Measurements from ENCODE around the gene LYST. TPM values are rescaled to one million over a fixed set of nuclear protein-coding genes. Genes with fewer than 3 reads are reported as not detected.

LYST gene
- total and polyA plus RNA-seq, 10 of the 15 experiments (the other 5 are each of a cell fraction or from before 2014, with no cell fraction given): 3.3 to 28.1 (median 5.6) TPM

DNA sequence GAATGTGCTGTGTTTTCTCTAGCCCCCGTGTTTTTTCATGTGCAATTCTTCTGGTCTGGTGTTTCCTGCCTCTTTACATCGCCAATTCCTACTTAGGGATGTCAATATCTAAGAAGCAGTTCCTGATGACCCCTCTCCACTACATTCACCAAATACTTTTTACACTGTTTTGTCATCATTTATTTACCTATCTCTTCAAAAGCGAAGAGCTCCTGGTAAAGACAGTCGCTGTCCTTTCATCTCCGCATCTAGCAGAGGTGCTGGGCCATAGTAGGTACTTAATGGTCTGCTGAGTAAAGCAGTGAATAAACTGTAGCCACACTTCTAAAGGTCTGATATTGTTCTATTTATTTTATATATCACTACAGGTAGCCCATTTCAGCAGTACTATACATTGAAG lies 43.0 kb downstream of the LYST start:
- ChIA-PET POLR2A (no interaction called here), RAD21 (ENCODE audit: unreplicated experiment) (no interaction called here), CTCF (interaction anchor here (1.6 kb wide), 1 partner anchor 9 kb away, joined by 5 read pairs; no protein-coding TSS in a partner anchor), SMC1A (ENCODE audit: uncharacterized antibody, unreplicated experiment) (interaction anchor here (1.5 to 3.0 kb wide), 2 partner anchors 9 to 40 kb away, joined by 4 to 10 read pairs; no protein-coding TSS in a partner anchor)
- no peak for ATAC-seq
- H3K4me1 ChIP-seq (ENCODE audit: control insufficient read depth, insufficient read depth, low read length): no peaks in the 10 kb centered on the region
- H3K27ac ChIP-seq (ENCODE audit: control insufficient read depth, insufficient read depth): no peak overlapping the region
- H3K79me2 ChIP-seq (ENCODE audit: control insufficient read depth, insufficient read depth, low read length): no peaks in the 10 kb centered on the region
- no TSS peak for BruUV-seq (replicated peaks)
- no peak overlapping the region for H3K9ac ChIP-seq (ENCODE audit: control insufficient read depth, insufficient read depth, low read length)
- H3K4me2 ChIP-seq (ENCODE audit: control insufficient read depth, insufficient read depth): no peak overlapping the region
- no peak overlapping the region for H2AFZ ChIP-seq (ENCODE audit: control insufficient read depth, low read depth, low read length)
- 87% methylated on average over 5 of the region's 5 CpGs for WGBS (ENCODE audit: insufficient coverage, insufficient replicate concordance, low lambda C conversion rate, missing lambda C conversion rate)
- DNase-seq (ENCODE audit: low read depth, low spot score): no peak
- no peak for FAIRE-seq
- in situ Hi-C loops (cut with MboI) (no loop called here), intact Hi-C loops (cut with micrococcal nuclease; ENCODE audit: unreplicated experiment) (no loop called here)
- no peaks in the 10 kb centered on the region for H3K9me3 ChIP-seq (replicated peaks; ENCODE audit: control insufficient read depth, insufficient read depth, low read length)
- no peaks in the 10 kb centered on the region for H4K20me1 ChIP-seq (ENCODE audit: control insufficient read depth, insufficient read depth)
- H3K27me3 ChIP-seq (replicated peaks in 1 of 2; ENCODE audit: control insufficient read depth in 2 of 2, insufficient read depth in 2 of 2, low read length in 1 of 2): no peaks in the 10 kb centered on the region
- H3K36me3 ChIP-seq (ENCODE audit: control insufficient read depth in 2 of 2, insufficient read depth in 2 of 2, low read length in 1 of 2): no peaks in the 10 kb centered on the region
- no peak overlapping the region for H3K4me3 ChIP-seq
- TF ChIP-seq RB1 (IDR thresholded peaks at IDR 0.05; ENCODE audit: borderline replicate concordance): no peak
- no peak for TF ChIP-seq HDAC6 (IDR thresholded peaks at IDR 0.05; ENCODE audit: unreplicated experiment)
- TF ChIP-seq EED (IDR thresholded peaks at IDR 0.05; ENCODE audit: low read depth): no peak
- no peak for TF ChIP-seq STAT1 (conservative IDR thresholded peaks at IDR 0.05)
- TF ChIP-seq, protein P1, sequence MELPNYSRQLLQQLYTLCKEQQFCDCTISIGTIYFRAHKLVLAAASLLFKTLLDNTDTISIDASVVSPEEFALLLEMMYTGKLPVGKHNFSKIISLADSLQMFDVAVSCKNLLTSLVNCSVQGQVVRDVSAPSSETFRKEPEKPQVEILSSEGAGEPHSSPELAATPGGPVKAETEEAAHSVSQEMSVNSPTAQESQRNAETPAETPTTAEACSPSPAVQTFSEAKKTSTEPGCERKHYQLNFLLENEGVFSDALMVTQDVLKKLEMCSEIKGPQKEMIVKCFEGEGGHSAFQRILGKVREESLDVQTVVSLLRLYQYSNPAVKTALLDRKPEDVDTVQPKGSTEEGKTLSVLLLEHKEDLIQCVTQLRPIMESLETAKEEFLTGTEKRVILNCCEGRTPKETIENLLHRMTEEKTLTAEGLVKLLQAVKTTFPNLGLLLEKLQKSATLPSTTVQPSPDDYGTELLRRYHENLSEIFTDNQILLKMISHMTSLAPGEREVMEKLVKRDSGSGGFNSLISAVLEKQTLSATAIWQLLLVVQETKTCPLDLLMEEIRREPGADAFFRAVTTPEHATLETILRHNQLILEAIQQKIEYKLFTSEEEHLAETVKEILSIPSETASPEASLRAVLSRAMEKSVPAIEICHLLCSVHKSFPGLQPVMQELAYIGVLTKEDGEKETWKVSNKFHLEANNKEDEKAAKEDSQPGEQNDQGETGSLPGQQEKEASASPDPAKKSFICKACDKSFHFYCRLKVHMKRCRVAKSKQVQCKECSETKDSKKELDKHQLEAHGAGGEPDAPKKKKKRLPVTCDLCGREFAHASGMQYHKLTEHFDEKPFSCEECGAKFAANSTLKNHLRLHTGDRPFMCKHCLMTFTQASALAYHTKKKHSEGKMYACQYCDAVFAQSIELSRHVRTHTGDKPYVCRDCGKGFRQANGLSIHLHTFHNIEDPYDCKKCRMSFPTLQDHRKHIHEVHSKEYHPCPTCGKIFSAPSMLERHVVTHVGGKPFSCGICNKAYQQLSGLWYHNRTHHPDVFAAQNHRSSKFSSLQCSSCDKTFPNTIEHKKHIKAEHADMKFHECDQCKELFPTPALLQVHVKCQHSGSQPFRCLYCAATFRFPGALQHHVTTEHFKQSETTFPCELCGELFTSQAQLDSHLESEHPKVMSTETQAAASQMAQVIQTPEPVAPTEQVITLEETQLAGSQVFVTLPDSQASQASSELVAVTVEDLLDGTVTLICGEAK (IDR thresholded peaks at IDR 0.05; ENCODE audit: borderline replicate concordance): no peak
- TF ChIP-seq POU2F2 (IDR thresholded peaks at IDR 0.05; ENCODE audit: borderline replicate concordance, low read depth, low read length): no peak
- TF ChIP-seq SP1 (IDR thresholded peaks at IDR 0.05; ENCODE audit: low read depth, low read length): no peak
- TF ChIP-seq SPI1 (IDR thresholded peaks at IDR 0.05; ENCODE audit: borderline replicate concordance, insufficient read depth, low read depth, low read length): no peak
- TF ChIP-seq PAX5 (IDR thresholded peaks at IDR 0.05; ENCODE audit: borderline replicate concordance, low read depth, low read length): no peak
- TF ChIP-seq, protein P2, sequence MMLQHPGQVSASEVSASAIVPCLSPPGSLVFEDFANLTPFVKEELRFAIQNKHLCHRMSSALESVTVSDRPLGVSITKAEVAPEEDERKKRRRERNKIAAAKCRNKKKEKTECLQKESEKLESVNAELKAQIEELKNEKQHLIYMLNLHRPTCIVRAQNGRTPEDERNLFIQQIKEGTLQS (IDR thresholded peaks at IDR 0.05; ENCODE audit: borderline replicate concordance, extremely low read depth, low read depth, low read length): no peak
- no peak for TF ChIP-seq FOS (IDR thresholded peaks at IDR 0.05; ENCODE audit: borderline replicate concordance, extremely low read depth, insufficient read length)
- TF ChIP-seq SMAD1 (IDR thresholded peaks at IDR 0.05; ENCODE audit: low read depth, partially characterized antibody): no peak
- no peak for TF ChIP-seq RFX5 (IDR thresholded peaks at IDR 0.05; ENCODE audit: low read depth, low read length)
